Measurements from ENCODE around the gene FAM78B. TPM values are rescaled to one million over a fixed set of nuclear protein-coding genes. Genes with fewer than 3 reads are reported as not detected.

FAM78B gene
- total RNA-seq, 1 donor from 2014 or later: 4.1 TPM

DNA sequence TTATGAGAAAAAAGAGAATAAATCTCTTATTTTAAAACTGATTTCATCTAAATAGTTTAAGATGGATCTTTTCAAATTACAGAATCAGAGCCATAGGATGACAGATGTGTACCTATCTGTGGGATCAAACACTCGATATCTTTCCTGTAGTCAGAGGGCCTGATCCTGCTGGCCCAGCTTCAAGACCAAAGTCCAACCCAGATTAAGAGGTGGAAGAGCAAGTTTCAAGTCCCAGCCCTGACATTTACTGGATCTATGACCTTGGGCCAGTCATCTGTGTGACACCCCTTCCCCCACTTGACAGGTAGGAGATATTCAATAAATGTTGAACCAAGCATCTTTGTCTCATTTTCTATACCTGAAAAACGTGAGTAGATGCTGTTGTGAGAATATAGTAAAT lies 140.7 kb downstream of the FAM78B start:
- no peak for FAIRE-seq
- DNase-seq (ENCODE audit: low spot score in 2 of 2): no peak

DNA sequence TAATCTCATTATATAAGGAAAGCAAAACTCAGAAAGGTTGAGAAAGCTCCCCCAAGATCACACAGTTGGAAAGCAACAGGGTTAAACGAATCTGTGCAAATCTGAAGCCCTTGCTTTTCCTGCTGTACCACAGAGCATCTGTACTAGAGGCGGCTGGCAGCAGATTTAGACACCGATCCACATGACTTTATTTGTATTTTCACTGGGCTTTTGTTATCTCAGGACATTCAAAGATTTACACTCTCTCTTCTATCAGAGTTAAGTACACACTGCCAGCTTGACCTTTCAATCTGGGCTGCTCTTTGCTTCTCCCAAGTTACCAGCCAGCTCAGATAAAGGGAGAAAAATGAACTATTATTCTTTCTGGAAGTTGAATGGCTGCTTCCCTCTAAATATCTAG lies 146.6 kb downstream of the FAM78B start:
- DNase-seq (ENCODE audit: low spot score in 2 of 2) (no peak), FAIRE-seq (no peak)

Small RNA genes within 50 kb of the gene (small RNA-seq; reads per million reads assigned to genes)
- not detected for gene MIR921
- gene RNA5SP64: not detected
